HG03378 (cell line): ENCODE measurements around the gene PIPOX.

Experiments
- ATAC-seq: cut with Tn5 transposase; IDR thresholded peaks from one replicate; pipeline ENCODE4 v1.9.1; 2021; ENCODE audit warnings: mild to moderate bottlenecking, moderate library complexity; ENCODE audit not compliant: unreplicated experiment

The PIPOX gene

DNA sequence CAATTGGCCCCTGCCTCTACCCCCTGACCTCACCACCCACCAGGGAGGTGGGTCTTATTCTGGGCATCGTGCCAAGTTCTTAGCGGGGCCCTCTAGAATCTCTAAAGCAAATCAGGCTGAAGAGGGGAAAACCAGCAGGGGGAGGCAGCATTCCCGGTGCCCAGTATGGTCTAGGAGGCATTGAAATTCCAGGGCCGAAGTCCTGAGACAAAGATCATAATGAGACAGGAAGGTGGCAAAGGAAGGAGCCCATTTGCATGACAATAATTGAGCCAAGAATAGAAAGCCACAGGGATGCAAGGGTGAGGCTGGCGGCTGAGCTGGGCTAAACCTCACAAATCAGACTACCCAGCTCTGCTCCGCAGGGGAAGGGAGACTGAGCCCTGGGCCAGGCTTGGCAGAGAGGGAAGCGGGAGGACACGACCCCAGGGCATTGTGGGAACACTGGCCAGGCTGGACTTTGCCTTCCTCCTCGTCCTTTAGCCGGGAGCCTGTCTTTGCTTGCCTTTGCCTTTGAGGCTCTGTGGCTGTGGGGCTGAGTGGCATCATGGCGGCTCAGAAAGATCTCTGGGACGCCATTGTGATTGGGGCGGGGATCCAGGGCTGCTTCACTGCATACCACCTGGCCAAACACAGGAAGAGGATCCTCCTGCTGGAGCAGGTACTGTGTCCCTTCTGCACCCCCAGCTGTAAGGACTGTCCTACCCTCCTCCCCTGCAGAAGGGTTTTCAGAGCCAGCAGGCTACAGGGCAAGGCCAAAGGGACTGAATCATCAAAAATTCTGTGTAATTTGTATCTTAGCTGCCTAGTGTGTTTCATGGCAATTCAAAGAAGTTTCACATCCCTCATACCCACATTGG is at the start of gene PIPOX:
Gene PIPOX, plus strand, starts transcription at position 463 of the 860 bp plus-strand sequence. Its CDS starts 85 bp downstream, at position 548.
- no peak for ATAC-seq

DNA sequence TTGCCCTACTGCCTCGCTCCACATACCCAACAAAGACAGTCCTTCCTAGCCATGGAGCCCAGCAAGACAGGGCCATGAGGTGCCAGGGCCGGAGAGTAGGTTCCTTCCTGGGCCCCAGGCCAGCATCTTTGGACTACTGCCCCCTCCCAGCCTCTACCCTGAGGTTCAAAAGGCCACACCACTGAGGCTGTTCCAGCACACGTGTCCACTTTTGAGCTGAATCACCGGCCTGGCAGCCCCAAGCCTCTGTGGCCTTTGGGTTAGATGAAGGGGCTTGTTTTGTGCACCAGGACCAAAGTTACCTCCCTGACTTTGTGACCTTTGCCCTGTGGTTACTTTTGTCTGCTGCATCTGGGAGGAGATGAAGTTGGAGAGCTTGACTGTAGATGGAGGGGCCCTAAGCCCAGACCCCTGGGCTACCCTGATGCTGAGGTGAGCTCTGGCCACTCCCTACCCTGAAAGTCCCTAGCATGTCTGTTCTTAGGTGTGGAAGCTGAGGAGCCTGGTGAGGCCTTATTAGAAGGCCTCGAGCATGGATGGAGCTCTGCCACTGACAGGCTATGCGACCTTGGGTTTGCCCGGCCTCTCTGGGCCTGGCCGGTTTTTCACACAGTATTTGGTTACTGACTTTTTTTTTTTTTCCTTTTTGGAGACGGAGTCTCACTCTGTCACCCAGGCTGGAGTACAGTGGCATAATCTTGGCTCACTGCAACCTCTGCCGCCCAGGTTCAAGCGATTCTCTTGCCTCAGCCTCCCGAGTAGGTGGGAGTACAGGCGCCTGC is 49.1 kb upstream of the PIPOX start:
- ATAC-seq = no peak

DNA sequence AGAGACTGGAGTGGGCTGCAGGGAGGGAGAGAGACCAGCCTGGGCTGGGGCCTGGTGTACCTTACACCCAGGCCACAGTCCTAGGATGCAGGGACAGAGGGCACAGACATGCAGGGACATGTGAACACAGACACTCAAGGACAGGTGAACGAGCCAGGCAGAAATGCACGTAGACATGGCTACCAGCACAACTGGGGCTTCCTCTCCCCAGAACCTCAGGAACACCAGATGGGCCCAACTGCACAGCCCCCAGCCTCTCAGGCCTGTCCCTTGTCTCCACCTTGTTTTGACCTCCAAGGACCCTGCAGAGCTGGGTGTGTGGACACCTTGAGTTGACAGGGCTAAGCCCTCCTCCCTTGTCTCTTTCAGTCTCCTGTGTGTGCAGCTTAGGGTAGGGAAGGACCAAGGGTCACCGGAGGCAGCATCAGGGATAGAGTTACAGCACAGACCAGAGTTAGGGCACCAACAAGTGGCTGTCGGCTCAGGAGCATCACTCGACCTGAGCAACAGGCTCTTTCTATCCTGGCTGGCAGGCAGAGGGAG is 46.3 kb upstream of the PIPOX start:
- ATAC-seq = no peak

GRCh38 chr17:28997806-28998205 is 45.1 kb upstream of the PIPOX start:
- no peak for ATAC-seq

DNA sequence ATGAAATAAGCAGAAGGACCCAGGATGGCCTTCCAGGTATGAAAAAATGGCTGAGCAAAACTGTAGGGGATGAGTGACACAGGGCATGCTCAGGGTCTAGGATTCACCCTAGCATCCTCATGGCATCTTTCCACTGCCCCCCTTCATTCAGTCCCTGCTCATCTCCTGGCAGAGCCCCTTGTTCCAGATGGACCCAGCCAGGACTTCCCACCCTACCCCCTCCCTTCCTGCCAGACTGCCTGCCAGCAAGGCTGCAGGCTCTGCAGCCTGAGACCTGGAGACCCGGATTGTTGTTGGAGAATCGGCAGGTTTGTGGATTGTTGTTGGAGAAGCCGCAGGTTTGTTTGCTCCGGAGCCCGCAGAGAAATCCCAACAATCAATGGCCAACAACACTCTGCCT is 43.7 kb upstream of the PIPOX start:
- ATAC-seq = no peak

GRCh38 chr17:29000973-29001372 is 42.0 kb upstream of the PIPOX start:
- no peak for ATAC-seq

- no peak for ATAC-seq
Observed at GRCh38 chr17:29002811-29003210, 40.1 kb upstream of the PIPOX start.

DNA sequence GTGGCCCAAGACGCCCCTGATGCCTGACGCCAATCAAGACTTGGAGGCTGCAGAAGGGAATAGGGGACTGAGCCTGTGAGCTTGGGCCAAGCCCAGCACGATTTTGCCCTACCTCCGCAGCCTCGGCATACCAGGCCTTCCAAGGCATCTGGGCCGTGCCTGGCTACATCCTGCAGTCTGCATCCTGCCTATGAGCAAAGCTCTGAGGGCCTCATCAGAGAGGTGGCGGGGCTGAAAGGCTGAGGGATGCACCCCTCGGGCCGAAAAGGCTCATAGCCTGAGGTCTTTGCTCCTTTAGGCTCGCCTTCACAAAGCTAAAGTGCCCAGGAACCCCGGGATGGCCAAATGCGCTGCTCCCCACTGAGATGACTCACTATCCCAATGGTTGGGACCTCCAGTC is 39.7 kb upstream of the PIPOX start:
- no peak for ATAC-seq

- ATAC-seq = no peak
Observed at GRCh38 chr17:29004081-29004692, 38.8 kb upstream of the PIPOX start.

DNA sequence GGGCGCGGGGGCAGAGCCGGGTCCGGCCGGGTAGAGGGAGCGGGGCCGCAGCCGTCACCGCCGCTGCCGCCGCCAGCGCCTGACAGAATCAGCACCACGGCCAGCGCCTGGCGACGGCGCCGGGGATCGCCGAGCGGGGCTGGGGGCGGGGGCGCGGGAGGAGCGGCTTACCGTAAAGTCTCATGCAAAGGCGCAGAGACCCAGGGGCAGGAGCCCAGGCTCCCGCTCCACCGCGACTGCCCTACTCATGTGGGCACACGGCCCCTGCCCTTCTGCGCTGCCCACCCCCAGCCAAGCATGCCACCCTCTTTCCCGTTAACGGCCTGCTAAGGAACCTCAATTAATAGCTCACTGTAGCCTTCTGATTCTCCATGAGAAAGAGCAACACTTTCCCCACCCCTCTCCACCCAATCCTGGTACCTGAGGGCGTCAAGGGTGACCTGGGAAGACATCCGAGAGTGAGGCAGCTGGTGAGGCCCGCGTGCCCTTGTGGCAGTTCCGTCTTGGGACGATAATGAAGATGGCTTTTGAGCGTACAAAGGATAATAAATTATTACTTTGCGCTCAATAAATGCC is 36.9 kb upstream of the PIPOX start, which contains the start of gene SEZ6:
Gene SEZ6, minus strand, starts transcription at position 98 of the 576 bp plus-strand sequence. CDS start 164 bp downstream, outside the sequence.
- ATAC-seq = no peak

- no peak for ATAC-seq
Observed at GRCh38 chr17:29007456-29007855, 35.5 kb upstream of the PIPOX start.

- no peak for ATAC-seq
Observed at GRCh38 chr17:29007860-29008455, 35.0 kb upstream of the PIPOX start.

DNA sequence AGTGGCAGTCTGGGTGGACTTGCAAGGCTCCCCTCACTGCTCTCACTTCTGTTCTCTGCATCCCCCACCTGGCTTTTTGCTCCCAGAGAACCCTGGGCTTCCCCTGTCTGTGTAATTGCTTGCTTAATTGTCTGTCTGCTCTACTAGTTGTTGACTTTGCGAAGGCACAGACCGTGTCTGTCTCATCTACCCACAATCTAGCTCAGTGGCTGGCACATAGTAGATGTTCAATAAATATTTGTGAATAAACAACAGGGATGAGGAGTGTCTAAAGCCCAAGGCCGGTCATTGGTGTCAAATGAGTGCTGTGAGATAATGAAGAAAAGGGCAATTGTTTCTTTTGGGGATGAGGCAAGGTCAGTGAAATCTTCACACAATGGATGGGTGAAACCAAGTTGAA is 34.4 kb upstream of the PIPOX start:
- ATAC-seq = no peak

DNA sequence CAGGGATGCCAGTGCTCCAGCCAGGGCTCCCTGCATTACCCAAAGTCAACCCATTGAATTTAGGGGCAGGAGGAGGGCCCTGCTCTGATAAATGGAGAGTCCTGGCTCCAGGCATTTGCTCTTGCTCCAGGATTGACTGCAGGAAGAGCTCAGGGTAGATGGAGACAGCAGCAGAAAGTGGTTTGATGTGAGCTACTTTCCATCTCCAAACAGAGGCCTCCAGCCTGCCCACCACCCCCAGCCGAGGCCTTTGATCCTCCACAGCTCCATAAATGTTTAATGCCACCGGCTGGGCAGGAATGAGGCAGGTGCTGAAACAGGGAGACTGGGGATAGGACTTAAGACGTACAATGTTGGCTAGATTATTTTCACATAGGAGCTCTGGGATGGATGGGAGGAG is 32.8 kb upstream of the PIPOX start:
- ATAC-seq = no peak

DNA sequence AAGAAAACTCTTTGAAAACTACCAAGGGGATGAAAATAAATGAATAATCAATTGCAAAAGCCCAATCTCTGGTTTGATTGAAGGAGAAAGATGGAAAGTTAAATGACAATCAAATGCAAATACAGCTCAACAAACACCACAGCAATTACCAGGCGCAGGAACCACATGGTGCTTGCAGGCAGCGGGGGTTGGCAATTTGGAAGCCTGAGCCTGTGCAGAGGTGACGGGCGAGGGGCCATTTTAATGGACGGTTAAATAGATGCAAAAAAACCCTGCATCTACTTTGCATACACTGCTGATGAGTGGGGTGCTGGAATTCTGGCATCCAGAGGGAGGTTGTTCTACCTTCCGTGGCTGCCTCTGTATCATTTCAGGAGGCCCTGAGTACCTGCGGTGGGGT is 32.4 kb upstream of the PIPOX start:
- ATAC-seq = no peak

DNA sequence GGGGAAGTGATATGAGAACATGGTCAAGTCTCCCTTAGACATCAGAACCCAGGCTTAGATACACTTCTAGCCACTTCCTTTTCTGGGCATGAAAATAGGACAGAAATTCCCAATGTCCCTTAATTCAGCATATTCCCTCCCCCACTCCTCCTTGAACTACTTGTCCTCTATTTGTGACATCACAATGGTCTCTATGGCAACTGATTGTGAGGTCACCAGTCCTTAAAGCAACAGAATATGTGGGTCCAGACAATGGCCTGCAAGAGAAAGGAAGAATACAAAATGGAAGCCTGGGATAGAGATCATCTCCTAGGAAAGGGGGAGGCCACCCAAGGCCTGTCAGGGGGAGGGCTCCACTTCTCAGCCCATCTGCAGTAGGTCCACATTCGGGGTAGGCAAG is 30.4 kb upstream of the PIPOX start:
- ATAC-seq = no peak

- no peak for ATAC-seq
Observed at GRCh38 chr17:29014716-29015115, 28.2 kb upstream of the PIPOX start.

DNA sequence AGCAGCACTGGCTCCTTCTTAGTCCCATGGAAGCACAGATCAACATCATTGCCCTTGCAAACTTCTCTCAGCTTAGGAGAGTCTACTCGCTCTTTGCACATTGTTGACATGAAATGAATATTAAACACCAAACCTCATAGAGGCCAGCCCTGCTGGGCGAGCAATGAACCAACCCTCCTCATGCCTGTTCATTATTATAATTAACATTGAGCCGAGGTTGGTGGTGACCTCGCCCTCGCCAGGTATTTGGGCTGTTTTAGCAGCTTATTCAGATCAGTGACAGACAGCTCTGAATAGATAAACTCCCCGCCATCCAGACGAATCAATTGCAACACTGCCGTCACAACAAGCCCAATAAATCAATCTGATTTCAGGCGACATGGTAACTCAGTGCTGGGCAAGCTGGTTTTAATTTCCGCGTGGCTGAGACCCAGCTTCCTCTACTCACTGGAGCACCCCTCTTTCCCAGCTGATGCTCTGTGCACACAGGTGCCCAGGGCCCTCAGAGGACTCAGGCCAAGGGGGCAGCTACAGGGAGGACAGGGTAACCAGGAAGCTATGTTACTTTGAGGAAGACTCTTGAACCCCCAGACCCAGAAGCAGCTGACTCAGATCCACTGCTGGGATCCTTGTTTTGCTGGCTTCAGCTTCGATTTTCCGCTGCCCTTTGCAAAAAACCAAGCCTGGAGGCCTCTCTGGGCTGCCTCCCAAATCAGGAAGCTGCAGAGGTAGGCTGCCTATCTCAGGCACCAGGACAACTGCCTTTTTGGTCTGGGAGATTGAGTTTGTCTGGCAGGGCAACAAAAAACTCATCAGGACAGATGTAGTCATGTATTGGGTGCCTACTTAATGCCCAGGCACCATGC is 26.4 kb upstream of the PIPOX start:
- no peak for ATAC-seq

DNA sequence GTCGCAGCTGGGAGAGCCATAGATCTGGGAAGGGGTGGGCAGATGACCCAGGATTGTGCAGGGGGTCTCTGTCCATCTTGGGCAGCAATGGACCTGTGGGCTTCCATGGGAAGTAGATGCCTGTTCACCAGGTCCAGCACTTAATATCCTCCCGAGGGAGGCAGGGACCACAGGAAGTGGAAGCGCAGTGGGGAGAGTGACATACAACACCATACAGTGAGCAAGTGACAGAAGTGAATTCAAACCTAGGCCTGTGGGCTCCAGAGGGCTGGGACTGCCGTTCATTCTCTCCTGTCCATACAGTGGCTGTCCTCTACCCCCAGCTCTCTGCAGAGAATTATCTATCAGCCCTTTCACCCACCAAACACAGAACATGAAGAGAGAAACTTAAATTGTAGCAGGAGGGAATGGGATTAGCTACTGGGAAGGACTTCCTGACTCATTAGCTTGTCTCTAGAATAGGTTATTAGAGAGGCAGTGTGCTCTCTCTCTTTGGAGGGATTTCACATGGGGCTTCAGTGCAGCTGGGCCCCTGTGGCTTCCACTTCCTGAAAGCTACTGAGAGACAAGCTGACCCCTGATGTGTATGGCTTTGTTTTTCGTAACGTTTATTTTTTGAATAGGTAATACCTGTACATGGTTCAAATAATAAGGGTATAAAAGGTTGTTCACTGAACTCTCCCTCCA is 24.0 kb upstream of the PIPOX start:
- no peak for ATAC-seq
